ENCODE data around the gene TESK2.

GRCh38 chr1:45410850-45411509, 80.0 kb downstream of the TESK2 start:
- TF ChIP-seq EZH2 (IDR thresholded peaks at IDR 0.05; ENCODE audit: low read depth) (no peak), CTCF (conservative IDR thresholded peaks at IDR 0.05) (no peak)

Data from PC-9 (cell line).